GM19468 (cell line): ENCODE results near the gene GGT1.
"Not testable (repeated sequence)": the region's sequence is repeated elsewhere in the genome, so short reads cannot be mapped to it uniquely, and the experiment has no call there.

Source experiments
- ATAC-seq: cut with Tn5 transposase; IDR thresholded peaks from one replicate; pipeline ENCODE4 v1.9.1; 2021; ENCODE audit warnings: mild to moderate bottlenecking, moderate library complexity, moderate number of reproducible peaks; ENCODE audit not compliant: unreplicated experiment; ENCODE audit errors: extremely low read depth

Gene GGT1

DNA sequence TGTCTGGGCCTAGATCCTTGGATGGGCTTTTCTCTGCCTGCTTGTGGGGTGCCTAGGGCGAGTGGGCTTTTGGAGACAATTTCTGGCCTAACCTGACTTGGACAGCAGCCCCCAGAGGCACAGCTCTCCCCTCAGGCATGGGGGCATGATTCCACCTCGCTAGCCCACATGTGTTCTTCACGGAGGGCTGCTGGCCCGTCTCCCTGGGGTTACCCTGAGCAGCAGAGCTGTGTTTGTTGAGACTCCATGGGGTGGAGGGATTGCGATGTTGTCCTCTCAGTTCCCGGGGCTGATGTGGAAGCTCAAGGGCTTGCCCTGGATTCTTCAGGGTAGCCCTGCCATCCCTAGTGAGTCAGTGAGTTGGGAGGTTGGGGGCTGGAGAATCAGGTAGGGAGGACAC is 7.8 kb upstream of the GGT1 start:
- no peak for ATAC-seq

DNA sequence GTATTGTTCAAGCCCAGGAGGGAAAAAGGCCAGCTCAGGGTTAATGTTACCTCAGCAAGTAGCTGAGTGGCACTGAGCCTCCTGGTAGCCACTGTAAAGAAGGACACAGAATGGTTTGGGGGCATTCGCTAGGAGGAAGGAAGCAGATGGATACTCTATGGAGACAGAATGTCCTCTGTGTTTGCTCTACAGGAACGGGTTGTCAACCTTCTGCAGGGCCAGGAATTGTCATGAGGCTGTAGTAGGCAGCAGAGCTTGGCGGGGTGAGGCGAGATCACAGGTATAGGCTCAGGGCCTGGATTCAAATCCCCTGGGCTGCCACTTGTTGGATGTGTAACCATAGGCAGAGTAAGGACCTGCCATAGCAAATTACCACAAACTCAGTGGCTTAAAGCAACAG is 7.1 kb upstream of the GGT1 start:
- no peak for ATAC-seq

DNA sequence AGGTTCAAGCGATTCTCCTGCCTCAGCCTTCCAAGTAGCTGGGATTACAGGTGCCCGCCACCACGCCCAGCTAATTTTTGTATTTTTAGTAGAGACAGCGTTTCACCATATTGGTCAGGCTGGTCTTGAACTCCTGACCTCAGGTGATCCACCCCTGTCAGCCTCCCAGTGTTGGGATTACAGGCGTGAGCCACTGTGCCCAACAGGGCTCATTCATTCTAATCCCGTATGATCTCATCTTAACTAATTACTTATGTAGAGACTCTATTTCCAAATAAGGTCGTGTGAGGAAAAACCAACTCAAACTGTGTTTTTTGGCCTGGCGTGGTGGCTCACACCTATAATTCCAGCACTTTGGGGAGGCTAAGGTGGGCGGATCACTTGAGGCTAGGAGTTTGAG is 5.9 kb upstream of the GGT1 start:
- ATAC-seq = not testable (repeated sequence)

DNA sequence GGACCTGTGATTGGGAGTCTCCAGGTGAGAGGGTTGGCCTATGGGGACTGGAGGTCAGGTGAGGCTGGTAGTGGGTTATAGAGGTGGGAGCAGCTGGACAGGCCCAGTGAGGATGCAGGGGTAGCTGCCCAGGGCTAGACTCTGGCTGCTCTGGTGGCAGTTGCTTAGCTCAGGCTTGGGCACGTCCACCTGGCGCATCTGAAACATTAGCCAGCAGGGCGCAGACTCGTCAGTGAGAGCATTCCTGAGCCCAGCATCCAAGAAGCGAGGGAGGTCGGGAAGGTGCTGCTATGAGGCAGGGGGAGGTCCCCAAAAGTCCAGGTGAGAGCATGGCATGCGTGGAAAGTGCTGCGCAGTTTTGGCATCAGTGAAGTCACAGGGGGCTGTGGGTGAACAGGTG is 3.5 kb upstream of the GGT1 start:
- ATAC-seq = no peak

DNA sequence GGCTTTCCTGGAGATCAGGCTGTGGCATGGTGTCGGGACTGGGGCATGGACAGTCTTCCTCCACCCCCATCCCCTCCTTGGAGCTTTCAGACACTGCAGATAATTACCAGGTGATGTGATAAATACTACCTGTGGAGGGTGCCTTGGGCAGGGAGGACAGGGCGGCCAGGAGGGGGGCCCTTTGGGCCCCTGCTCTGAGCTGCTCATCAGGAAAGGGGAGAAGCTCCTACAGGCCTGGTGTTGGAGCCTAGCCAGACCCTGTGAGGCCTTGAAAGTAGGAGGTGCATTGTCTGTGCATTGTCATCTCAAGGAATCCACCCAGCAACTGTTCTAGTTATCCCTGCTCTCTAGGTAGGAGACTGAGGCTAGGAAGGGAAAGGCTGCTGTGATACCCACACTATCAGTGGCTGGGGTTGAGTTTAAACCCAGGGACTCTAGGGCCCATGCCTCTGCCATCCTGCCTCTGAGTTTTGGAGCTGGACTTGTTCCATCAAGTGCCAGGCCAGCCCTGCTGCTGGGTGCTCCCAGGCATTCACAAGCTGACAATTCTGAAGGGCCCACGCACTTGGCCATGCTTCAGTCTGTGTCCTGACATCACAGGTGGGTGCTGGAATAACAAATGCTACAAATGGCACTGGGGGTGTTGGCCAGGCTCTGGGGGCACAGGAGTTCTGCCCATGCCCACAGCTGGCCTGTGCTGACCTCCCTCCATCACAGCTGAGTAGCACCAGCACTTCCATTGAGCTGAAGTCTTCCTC is 2.9 kb upstream of the GGT1 start:
- ATAC-seq = not testable (repeated sequence)

DNA sequence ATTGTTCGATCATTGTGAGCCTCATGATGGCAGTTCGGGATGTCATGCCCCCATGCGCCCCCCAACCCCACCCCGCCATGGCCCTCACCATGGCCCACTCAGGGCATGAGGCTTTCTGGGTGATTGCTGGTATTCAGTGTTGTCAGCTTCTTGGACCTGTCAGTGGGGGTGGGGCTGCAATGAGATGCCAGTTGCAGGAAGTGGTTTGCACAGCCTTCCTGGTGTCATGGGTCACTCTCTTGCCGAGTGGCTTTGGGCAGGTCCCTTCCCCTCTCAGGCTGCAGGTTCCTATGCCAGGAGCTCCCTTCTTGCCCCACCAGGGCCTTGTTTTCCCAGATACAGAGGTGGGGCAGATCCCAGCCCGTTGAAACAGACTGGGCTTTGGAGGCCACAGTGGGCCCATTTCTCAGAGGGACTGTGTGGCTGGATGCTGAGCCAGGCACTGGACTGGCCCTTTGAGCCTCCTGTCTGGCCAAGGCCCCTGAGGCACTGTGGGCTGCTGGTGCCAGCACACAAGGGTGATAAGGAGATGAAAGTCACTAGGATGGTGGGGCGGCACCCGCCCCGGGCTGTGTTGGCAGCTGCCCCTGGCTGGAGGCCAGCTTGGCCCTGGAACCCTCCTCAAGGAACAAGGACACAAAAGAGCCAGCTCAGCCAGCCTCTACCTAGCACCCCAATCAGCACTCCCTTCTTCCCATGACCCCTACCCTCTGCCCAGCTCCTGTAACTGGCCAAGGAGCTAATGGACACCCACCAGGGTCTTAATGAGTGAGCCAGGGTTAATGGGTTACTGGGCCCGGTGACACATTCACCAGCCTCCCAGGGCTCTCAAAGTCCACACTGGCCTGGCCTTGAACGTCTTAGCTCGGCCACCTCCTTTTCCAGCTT is 1.5 kb upstream of the GGT1 start:
- no peak for ATAC-seq

DNA sequence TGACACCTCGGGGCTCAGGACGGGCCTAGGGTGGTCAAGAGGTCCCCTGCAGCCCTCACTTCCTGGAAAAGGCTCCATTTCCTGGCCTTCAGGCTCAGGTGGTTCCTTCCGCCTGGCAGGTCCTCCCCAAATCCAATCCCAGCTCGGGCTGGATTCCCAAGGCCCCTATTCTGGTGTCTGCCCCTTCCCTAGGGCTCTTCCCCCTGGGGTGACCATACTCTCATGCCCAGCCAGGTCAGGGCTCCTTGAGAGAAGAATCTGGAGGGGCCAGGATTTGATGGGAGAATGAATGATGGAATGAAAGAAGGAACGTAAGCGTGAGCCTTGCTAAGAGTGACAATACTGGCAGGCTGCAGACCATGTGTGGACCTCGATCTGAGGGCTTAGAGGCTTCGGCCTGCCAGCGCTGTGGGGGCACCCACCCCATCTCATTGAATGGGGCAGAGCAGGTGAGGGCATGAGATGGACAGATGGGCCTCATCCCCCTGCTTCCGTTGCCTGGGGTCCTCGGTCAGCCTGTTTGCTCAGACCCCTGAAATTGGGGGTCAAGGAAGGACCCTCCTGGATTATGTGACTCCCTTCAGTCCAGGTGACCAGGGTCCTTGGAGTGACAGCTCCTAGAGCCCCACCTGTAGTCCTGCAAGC is 766 bp upstream of the GGT1 start:
- ATAC-seq = not testable (repeated sequence)

DNA sequence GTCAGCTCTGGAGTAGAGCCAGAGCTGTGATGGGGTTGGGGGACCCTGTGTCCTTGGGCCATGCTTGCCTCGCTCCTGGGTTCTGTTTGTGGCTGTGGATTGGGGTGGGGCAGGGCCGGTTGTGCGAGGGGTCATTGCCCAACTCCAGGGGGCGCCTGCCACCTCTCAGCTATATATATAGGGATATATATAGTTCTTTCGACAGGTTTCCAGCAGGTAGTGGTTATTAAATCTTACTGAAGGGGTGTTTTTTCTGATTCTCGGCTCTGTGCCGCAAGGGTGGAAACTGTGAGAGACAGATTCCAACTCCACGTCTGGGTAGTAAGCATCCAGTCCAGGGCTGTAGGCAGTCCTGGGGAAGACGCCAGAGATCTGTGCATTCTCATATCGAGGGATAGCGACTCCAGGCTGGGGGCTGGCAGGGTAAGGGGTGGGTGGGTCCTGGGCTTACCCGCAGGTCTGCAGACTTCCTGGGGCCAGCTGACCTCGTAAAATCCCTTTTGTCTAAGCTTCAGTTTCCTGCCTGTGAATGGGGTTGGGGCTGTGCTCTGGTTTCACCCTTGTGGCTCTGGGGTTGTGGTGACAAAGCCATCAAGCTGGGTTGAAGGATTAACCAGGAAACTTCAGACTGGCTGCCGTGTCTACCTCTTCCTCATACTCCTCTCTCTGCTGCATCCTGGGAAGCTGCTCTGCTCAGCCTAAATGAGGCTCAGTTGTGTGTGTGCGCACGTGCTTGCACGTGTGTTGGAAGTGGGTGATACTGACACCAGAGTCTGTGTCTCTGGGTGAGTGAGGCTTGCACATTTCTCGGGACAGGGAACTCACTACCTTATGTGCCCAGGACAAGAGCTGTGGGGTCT is 1.0 kb downstream of the GGT1 start:
- not testable (repeated sequence) for ATAC-seq

DNA sequence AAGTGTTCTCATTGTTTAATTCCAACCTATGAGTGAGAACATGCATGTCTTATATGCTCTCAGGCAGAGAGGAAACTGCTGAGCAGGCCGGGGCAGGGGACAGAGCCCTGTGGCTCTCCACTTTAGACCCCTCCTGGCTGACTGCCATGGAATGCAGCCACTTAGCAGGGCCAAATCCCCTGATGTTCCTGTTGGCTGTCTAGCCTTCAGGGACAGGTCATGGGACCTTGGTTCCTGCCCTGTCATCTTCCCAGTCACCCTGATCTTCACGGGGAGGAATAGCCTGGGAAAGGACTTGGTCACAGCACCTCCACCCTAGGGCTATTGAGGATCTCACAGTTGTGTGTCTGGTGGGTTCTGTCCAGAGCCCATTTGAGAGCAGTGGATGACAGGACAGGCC is 3.3 kb downstream of the GGT1 start:
- ATAC-seq = not testable (repeated sequence)

DNA sequence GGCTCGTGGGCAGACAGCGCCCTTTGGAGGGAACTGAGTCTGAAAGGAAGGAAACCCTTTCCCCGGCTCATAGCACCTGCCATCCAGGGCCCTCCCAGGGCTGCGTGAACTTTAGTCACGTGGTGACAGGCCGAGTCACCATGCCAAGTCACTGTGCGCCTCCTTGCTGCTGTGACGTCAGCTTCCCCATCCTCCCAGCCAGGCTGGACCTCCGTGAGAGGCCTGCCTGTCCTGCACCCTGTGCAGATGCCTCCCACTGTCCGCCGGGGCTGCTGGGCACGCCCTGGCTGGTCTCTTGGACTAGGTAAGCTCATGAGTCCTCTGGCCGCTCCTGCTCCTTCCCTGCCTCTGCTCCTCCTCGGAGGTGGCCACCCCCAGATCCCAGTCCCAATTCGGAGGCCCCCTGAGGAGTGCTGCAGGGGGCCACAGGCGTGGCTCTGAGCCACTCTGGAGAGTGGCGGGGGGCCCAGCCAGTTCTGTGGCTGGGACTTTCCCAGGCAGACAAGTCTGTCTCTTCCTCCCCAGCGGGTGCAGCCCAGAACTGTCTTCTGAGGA is 4.5 kb downstream of the GGT1 start:
- ATAC-seq = not testable (repeated sequence)

DNA sequence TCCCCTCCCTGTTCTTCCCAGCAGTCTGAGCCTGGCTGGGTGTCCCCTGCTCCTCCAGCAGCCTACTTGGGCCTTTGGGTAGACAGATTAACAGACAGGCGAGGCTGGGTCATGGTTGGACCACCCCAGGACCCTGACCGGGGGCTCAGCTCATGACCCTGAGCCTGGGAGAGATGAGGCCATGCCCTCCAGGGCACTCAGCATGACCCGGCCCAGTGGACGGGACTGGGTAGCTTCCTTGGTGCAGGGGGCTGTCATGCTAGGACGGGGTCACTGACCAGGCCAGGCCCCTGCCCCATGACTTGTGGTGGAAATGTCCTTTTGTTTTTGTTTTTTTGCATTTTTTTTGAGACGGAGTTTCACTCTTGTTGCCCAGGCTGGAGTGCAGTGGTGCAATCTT is 5.3 kb downstream of the GGT1 start:
- not testable (repeated sequence) for ATAC-seq

DNA sequence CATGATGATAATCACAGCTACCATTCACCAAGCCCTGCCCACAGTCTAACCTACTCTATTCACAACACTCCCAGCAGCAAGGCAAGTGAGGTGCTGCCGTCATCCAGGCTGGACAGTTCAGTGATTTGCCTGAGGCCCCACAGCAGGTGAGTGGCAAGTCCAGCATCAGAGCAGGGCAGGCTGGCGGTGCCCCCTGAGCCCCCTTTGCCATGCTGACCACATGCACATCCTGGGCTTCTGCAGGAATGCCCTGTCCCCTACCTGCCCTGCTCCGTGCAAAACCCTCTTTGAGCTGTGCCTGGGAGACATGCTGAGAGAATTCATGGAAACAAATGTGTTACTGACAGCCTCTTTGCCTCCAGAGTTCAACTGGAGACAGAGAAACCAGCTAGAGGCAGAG is 6.9 kb downstream of the GGT1 start:
- not testable (repeated sequence) for ATAC-seq

DNA sequence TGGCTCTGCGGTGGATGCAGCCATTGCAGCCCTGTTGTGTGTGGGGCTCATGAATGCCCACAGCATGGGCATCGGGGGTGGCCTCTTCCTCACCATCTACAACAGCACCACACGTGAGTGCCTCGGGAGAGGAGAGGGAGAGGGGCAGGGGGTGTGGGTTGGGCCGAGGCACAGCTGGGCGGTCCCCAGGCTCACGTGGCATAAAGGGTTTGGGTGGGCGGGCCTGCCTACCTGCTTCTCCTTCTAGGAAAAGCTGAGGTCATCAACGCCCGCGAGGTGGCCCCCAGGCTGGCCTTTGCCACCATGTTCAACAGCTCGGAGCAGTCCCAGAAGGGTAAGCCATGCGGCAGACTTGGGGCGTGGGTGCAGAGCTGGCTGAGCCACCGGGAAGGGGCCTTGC is 11.8 kb downstream of the GGT1 start:
- ATAC-seq = not testable (repeated sequence)

DNA sequence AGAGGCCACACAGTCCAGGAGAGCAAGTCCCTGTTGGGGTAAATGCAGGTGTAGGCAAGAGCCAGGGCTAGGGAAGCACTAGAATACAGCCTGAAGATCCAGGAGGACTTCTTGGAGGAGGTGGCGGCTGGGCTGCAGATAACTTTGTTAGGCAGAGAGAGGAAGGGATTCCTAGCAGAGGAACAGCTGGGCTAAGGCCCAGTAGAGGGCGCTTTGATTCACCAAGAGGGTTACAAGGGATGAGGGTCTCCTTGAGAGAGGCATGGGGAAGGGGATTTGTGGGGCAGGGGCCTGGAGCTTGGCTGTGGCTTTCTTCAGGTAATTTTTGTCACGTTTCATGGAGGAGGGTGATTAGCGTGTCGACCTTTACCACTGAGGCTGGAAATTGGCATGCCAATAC is 18.3 kb downstream of the GGT1 start:
- not testable (repeated sequence) for ATAC-seq

DNA sequence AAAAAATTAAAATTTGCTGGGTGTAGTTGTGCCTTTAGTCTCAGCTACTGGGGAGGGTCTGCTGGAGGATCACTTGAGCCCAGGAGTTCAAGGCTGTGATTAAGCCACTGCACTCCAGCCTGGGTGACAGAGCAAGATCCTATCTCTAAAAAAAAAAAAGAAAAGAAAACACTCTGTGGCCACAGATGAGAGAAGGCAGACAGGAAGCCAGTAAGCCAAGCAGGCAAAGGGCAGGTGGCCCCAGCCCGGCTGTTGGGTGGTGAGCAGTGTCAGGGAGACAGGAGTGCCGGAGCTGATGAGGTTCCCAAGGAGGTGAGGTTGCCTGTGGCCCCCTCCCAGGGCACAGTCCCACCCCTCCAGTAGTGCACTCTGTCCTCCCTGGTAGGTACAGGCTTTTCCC is 19.6 kb downstream of the GGT1 start:
- not testable (repeated sequence) for ATAC-seq

DNA sequence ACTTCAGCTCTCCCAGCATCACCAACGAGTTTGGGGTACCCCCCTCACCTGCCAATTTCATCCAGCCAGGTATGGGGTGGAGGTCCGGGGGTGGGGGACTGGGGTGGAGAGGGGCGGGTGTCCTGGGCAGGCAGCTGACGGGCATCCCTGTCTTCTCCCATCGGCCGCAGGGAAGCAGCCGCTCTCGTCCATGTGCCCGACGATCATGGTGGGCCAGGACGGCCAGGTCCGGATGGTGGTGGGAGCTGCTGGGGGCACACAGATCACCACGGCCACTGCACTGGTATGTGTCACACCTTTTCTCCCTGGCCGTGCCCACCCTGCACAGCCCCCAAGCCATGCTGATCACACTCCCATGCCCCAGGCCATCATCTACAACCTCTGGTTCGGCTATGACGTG is 24.9 kb downstream of the GGT1 start:
- ATAC-seq = not testable (repeated sequence)

DNA sequence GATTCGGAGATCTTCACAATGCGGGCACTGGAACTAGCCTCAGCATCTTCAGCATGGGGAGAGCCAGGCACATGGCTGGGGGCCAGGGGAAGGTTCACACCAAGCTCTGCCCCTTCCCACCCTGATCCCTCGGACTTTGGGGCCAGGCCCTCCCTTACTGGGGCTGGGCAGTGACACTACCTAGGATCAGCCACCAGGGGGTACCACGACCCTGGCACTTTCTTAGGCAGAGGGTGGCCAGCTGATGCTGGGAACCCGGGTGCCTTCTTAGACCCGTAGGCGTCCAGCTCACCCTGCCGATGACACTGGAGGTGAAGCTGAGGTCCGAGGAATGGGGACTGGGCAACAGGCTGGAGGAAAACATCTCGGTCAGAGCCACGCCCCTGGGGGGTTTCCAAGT is 26.1 kb downstream of the GGT1 start:
- not testable (repeated sequence) for ATAC-seq

DNA sequence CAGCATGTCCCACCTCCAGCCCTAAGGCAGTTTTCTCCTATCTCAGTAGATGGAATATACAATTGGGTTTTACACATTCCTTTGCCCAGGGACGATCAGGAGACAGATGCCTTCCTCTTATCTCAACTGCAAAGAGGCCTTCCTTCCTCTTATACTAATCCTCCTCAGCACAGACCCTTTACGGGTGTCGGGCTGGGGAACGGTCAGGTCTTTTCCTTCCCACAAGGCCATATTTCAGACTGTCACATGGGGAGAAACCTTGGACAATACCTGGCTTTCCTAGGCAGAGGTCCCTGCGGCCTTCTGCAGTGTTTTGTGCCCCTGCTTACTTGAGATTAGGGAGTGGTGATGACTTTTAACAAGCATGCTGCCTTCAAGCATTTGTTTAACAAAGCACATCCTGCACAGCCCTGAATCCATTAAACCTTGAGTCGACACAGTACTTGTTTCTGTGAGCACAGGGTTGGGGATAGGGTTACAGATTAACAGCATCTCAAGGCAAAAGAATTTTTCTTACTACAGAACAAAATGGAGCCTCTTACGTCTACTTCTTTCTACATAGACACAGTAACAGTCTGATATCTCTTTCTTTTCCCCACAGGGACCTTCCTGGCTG is 27.9 kb downstream of the GGT1 start:
- ATAC-seq = not testable (repeated sequence)

DNA sequence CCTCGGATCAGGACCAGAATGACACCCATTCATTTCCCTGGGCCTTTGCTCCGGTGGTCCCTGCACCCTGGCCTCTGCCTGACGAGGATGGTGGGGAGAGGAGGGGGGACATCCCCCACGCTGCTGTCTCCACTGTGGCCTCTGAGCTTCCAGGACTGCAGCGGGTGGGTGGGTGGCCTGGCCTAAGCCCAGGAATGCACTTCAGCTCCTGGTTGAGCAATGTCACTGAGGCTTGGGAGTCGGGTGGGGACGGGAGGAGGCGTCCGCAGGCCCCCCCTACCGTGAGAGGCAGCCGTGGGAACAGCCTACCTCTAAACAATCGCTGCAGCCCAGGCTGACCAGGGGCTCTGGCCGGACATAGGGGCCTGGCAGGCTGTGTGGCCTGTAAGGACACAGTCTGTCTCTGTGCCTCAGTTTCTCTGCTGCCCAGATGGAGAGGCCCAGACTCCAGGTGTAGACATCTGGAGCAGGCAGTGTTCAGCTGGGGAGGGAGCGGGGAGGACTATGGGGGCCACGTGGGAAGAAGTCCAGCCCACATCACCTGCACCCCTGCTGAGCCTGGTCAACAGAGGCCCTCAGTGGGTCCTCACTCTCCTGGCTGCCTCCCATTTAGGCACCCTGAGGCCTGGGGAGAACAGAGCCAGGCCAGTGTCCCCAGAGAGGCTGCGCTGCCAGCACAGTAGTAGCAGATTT is 28.6 kb downstream of the GGT1 start:
- ATAC-seq = not testable (repeated sequence)
